ENCODE data around the gene CSMD2.

CSMD2 gene

GRCh38 chr1:34057347-34058130 lies 107.5 kb downstream of the CSMD2 start:
- H4K91ac ChIP-seq (ENCODE audit: low read length) = no peak overlapping the region
- no peak for DNase-seq

GRCh38 chr1:34055818-34056217 lies 109.2 kb downstream of the CSMD2 start:
- Histone ChIP-seq H3K4me1 (ENCODE audit: control insufficient read depth, insufficient read depth, low read depth, low read length) (no peaks in the 10 kb centered on the region), H2AFZ (ENCODE audit: low read depth, low read length) (no peak overlapping the region), H3K36me3 (ENCODE audit: control insufficient read depth in 1 of 2, insufficient read depth in 2 of 2, low read depth in 1 of 2, low read length in 2 of 2) (no peaks in the 10 kb centered on the region), H3K27ac (ENCODE audit: low read length, poor library complexity, severe bottlenecking) (no peak overlapping the region), H3K23ac (ENCODE audit: low read length in 2 of 2) (no peak overlapping the region), H4K91ac (ENCODE audit: low read length) (no peak overlapping the region), H3K9me3 (ENCODE audit: control insufficient read depth, low read length) (no peaks in the 10 kb centered on the region), H2BK120ac (ENCODE audit: low read depth, low read length) (no peak overlapping the region), H2AK5ac (ENCODE audit: low read length, severe bottlenecking) (no peak overlapping the region), H3K14ac (ENCODE audit: low read length in 2 of 2) (no peak overlapping the region), H2BK5ac (ENCODE audit: low read depth, low read length, poor library complexity, severe bottlenecking) (no peak overlapping the region), H3K18ac (ENCODE audit: low read depth in 1 of 2, low read length in 2 of 2) (no peak overlapping the region), H2BK15ac (ENCODE audit: low read depth, poor library complexity, severe bottlenecking) (no peak overlapping the region), H3K4ac (ENCODE audit: low read depth in 1 of 2, low read length in 2 of 2) (no peak overlapping the region), H3K27me3 (ENCODE audit: control insufficient read depth in 1 of 2, insufficient read depth in 1 of 2, low read length in 2 of 2) (no peaks in the 10 kb centered on the region), H3K79me1 (replicated peaks; ENCODE audit: low read length, poor library complexity, severe bottlenecking) (no peaks in the 10 kb centered on the region), H2BK12ac (ENCODE audit: low read length in 2 of 2) (no peak overlapping the region), H3K9ac (ENCODE audit: low read length) (no peak overlapping the region), H3K4me3 (ENCODE audit: insufficient read depth in 1 of 2, low read depth in 1 of 2, low read length in 2 of 2) (no peak overlapping the region), H3K4me2 (ENCODE audit: low read length, poor library complexity, severe bottlenecking) (no peak overlapping the region), H4K8ac (ENCODE audit: low read length) (no peak overlapping the region)
- no peak for DNase-seq
- 78% methylated on average over 5 of the region's 5 CpGs for WGBS

More at GRCh38 chr1:34057347-34058130, 107.5 kb downstream of the CSMD2 start:
- Histone ChIP-seq H3K79me1 (replicated peaks; ENCODE audit: low read length, poor library complexity, severe bottlenecking) (no peaks in the 10 kb centered on the region), H3K27ac (ENCODE audit: low read length, poor library complexity, severe bottlenecking) (no peak overlapping the region), H3K36me3 (ENCODE audit: control insufficient read depth in 1 of 2, insufficient read depth in 2 of 2, low read depth in 1 of 2, low read length in 2 of 2) (no peaks in the 10 kb centered on the region), H3K4me2 (ENCODE audit: low read length, poor library complexity, severe bottlenecking) (no peak overlapping the region), H3K9ac (ENCODE audit: low read length) (no peak overlapping the region), H2AK5ac (ENCODE audit: low read length, severe bottlenecking) (no peak overlapping the region), H2AFZ (ENCODE audit: low read depth, low read length) (no peak overlapping the region), H3K4ac (ENCODE audit: low read depth in 1 of 2, low read length in 2 of 2) (no peak overlapping the region), H2BK15ac (ENCODE audit: low read depth, poor library complexity, severe bottlenecking) (no peak overlapping the region), H3K27me3 (ENCODE audit: control insufficient read depth in 1 of 2, insufficient read depth in 1 of 2, low read length in 2 of 2) (no peaks in the 10 kb centered on the region), H2BK120ac (ENCODE audit: low read depth, low read length) (no peak overlapping the region), H3K18ac (ENCODE audit: low read depth in 1 of 2, low read length in 2 of 2) (no peak overlapping the region), H4K8ac (ENCODE audit: low read length) (no peak overlapping the region), H2BK12ac (ENCODE audit: low read length in 2 of 2) (no peak overlapping the region), H3K4me3 (ENCODE audit: insufficient read depth in 1 of 2, low read depth in 1 of 2, low read length in 2 of 2) (no peak overlapping the region), H3K23ac (ENCODE audit: low read length in 2 of 2) (no peak overlapping the region), H3K4me1 (ENCODE audit: control insufficient read depth, insufficient read depth, low read depth, low read length) (no peaks in the 10 kb centered on the region), H3K9me3 (ENCODE audit: control insufficient read depth, low read length) (no peaks in the 10 kb centered on the region), H2BK5ac (ENCODE audit: low read depth, low read length, poor library complexity, severe bottlenecking) (no peak overlapping the region), H3K14ac (ENCODE audit: low read length in 2 of 2) (no peak overlapping the region)
- 30% methylated on average over 11 of the region's 11 CpGs for WGBS

- Histone ChIP-seq H4K8ac (ENCODE audit: low read length) (no peak overlapping the region), H3K27me3 (ENCODE audit: control insufficient read depth in 1 of 2, insufficient read depth in 1 of 2, low read length in 2 of 2) (no peaks in the 10 kb centered on the region), H3K79me1 (replicated peaks; ENCODE audit: low read length, poor library complexity, severe bottlenecking) (no peaks in the 10 kb centered on the region), H2BK15ac (ENCODE audit: low read depth, poor library complexity, severe bottlenecking) (no peak overlapping the region), H3K9ac (ENCODE audit: low read length) (no peak overlapping the region), H3K27ac (ENCODE audit: low read length, poor library complexity, severe bottlenecking) (no peak overlapping the region), H3K4me1 (ENCODE audit: control insufficient read depth, insufficient read depth, low read depth, low read length) (no peaks in the 10 kb centered on the region), H3K36me3 (ENCODE audit: control insufficient read depth in 1 of 2, insufficient read depth in 2 of 2, low read depth in 1 of 2, low read length in 2 of 2) (no peaks in the 10 kb centered on the region), H3K4me2 (ENCODE audit: low read length, poor library complexity, severe bottlenecking) (no peak overlapping the region), H3K14ac (ENCODE audit: low read length in 2 of 2) (no peak overlapping the region), H2BK12ac (ENCODE audit: low read length in 2 of 2) (no peak overlapping the region), H4K91ac (ENCODE audit: low read length) (no peak overlapping the region), H2BK120ac (ENCODE audit: low read depth, low read length) (no peak overlapping the region), H3K9me3 (ENCODE audit: control insufficient read depth, low read length) (peaks cover 8% of the 10 kb centered on the region), H3K4me3 (ENCODE audit: insufficient read depth in 1 of 2, low read depth in 1 of 2, low read length in 2 of 2) (no peak overlapping the region), H3K4ac (ENCODE audit: low read depth in 1 of 2, low read length in 2 of 2) (no peak overlapping the region), H3K18ac (ENCODE audit: low read depth in 1 of 2, low read length in 2 of 2) (no peak overlapping the region), H3K23ac (ENCODE audit: low read length in 2 of 2) (no peak overlapping the region), H2BK5ac (ENCODE audit: low read depth, low read length, poor library complexity, severe bottlenecking) (no peak overlapping the region), H2AK5ac (ENCODE audit: low read length, severe bottlenecking) (no peak overlapping the region), H2AFZ (ENCODE audit: low read depth, low read length) (no peak overlapping the region)
- 86% methylated on average over 1 of the region's 1 CpG for WGBS
- DNase-seq = no peak
These were observed 110.1 kb downstream of the CSMD2 start for GRCh38 chr1:34054920-34055319.

GRCh38 chr1:34053660-34054059 lies 111.4 kb downstream of the CSMD2 start:
- Histone ChIP-seq H3K36me3 (ENCODE audit: control insufficient read depth in 1 of 2, insufficient read depth in 2 of 2, low read depth in 1 of 2, low read length in 2 of 2) (no peaks in the 10 kb centered on the region), H3K4ac (ENCODE audit: low read depth in 1 of 2, low read length in 2 of 2) (no peak overlapping the region), H2AK5ac (ENCODE audit: low read length, severe bottlenecking) (no peak overlapping the region), H2AFZ (ENCODE audit: low read depth, low read length) (no peak overlapping the region), H3K18ac (ENCODE audit: low read depth in 1 of 2, low read length in 2 of 2) (no peak overlapping the region), H3K9me3 (ENCODE audit: control insufficient read depth, low read length) (peaks cover 14% of the 10 kb centered on the region), H3K14ac (ENCODE audit: low read length in 2 of 2) (no peak overlapping the region), H2BK5ac (ENCODE audit: low read depth, low read length, poor library complexity, severe bottlenecking) (no peak overlapping the region), H3K79me1 (replicated peaks; ENCODE audit: low read length, poor library complexity, severe bottlenecking) (no peaks in the 10 kb centered on the region), H3K27ac (ENCODE audit: low read length, poor library complexity, severe bottlenecking) (no peak overlapping the region), H4K8ac (ENCODE audit: low read length) (no peak overlapping the region), H3K27me3 (ENCODE audit: control insufficient read depth in 1 of 2, insufficient read depth in 1 of 2, low read length in 2 of 2) (no peaks in the 10 kb centered on the region), H2BK120ac (ENCODE audit: low read depth, low read length) (no peak overlapping the region), H3K9ac (ENCODE audit: low read length) (no peak overlapping the region), H3K4me2 (ENCODE audit: low read length, poor library complexity, severe bottlenecking) (no peak overlapping the region), H2BK15ac (ENCODE audit: low read depth, poor library complexity, severe bottlenecking) (no peak overlapping the region), H3K23ac (ENCODE audit: low read length in 2 of 2) (no peak overlapping the region), H4K91ac (ENCODE audit: low read length) (no peak overlapping the region), H3K4me1 (ENCODE audit: control insufficient read depth, insufficient read depth, low read depth, low read length) (no peaks in the 10 kb centered on the region), H2BK12ac (ENCODE audit: low read length in 2 of 2) (no peak overlapping the region), H3K4me3 (ENCODE audit: insufficient read depth in 1 of 2, low read depth in 1 of 2, low read length in 2 of 2) (no peak overlapping the region)
- WGBS = 94% methylated on average over 2 of the region's 2 CpGs
- no peak for DNase-seq
